Fibroblast of lung (primary cell): ENCODE results near the gene SP1.

Source experiments
- EZH2 ChIP-seq: IDR thresholded peaks from 2 replicates; pipeline ENCODE4 v1.5.1; 2012; ENCODE audit warnings: low read length, control low read depth, mild to moderate bottlenecking; ENCODE audit errors: missing control alignments
- TF ChIP-seq, protein P1 (sequence below), 2 donors: IDR thresholded peaks in 1 of 2; conservative IDR thresholded peaks in 1 of 2; 1 replicate in 1 of 2; 2 replicates in 1 of 2; pipeline ENCODE4 v1.5.1; 2011 to 2012; ENCODE audit warnings: low read length in 2 of 2, control low read depth in 1 of 2, inconsistent platforms in 1 of 2, low read depth in 1 of 2, mild to moderate bottlenecking in 1 of 2

GRCh38 chr12:53344487-53344823 is 35.5 kb upstream of the SP1 start:
- TF ChIP-seq, protein P1, sequence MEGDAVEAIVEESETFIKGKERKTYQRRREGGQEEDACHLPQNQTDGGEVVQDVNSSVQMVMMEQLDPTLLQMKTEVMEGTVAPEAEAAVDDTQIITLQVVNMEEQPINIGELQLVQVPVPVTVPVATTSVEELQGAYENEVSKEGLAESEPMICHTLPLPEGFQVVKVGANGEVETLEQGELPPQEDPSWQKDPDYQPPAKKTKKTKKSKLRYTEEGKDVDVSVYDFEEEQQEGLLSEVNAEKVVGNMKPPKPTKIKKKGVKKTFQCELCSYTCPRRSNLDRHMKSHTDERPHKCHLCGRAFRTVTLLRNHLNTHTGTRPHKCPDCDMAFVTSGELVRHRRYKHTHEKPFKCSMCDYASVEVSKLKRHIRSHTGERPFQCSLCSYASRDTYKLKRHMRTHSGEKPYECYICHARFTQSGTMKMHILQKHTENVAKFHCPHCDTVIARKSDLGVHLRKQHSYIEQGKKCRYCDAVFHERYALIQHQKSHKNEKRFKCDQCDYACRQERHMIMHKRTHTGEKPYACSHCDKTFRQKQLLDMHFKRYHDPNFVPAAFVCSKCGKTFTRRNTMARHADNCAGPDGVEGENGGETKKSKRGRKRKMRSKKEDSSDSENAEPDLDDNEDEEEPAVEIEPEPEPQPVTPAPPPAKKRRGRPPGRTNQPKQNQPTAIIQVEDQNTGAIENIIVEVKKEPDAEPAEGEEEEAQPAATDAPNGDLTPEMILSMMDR (conservative IDR thresholded peaks at IDR 0.05 in 1 of 2, IDR thresholded peaks at IDR 0.05 in 1 of 2; ENCODE audit: low read depth in 1 of 2, low read length in 2 of 2), result no peak
- TF ChIP-seq EZH2, result no peak
